ENCODE measurements around the gene RANBP9.
A peak's percentile ranks its signal among the peaks of the same experiment; 100 is the strongest.

The RANBP9 gene

DNA sequence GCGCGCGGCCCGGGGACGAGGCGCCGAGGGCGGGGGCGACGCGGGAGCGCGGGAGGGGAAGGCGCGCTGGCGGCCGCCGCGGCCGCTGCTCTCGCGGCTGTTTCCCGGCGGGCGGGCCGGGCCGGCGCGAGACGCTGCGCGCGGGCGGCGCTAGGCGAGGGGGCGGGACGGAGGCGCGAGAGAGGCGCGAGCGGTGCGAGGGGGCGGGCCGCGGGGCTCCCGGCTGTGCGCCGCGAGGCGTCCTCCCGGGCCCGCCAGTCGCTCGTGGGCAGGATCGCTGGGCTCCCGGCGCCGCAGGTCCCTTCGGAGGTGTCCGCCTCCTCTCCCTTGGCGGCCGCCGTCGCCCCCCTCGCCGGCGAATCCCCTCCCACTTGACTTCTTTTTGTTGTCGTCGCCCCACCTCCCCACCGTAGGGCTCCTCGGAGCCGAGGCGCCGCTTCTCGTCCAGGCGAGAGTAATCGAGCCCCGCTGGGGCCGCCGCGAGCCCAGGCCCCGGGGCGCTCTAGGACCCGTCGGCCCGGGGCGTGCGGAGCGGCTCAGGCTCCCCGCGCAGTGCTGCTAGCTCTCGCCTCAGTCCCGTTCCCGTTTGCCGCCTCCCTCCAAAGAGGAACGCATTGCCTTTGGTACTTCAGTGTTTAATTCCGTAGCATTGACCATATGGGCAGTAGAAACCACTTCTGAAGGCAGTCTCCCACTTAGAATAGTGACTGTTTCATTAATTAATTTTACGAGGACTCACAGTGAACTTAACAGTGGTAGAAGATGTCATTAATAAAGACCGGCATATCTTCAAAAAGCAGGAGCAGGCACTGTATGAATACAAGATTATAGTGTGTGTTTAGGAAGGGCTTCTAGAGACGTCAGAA is at the start of gene RANBP9:
RANBP9 (minus strand) TSS at position 103 of the 866 bp plus-strand sequence. CDS start 330 bp downstream, outside the sequence.
- no peak for DNase-seq (ENCODE audit: low read depth)

DNA sequence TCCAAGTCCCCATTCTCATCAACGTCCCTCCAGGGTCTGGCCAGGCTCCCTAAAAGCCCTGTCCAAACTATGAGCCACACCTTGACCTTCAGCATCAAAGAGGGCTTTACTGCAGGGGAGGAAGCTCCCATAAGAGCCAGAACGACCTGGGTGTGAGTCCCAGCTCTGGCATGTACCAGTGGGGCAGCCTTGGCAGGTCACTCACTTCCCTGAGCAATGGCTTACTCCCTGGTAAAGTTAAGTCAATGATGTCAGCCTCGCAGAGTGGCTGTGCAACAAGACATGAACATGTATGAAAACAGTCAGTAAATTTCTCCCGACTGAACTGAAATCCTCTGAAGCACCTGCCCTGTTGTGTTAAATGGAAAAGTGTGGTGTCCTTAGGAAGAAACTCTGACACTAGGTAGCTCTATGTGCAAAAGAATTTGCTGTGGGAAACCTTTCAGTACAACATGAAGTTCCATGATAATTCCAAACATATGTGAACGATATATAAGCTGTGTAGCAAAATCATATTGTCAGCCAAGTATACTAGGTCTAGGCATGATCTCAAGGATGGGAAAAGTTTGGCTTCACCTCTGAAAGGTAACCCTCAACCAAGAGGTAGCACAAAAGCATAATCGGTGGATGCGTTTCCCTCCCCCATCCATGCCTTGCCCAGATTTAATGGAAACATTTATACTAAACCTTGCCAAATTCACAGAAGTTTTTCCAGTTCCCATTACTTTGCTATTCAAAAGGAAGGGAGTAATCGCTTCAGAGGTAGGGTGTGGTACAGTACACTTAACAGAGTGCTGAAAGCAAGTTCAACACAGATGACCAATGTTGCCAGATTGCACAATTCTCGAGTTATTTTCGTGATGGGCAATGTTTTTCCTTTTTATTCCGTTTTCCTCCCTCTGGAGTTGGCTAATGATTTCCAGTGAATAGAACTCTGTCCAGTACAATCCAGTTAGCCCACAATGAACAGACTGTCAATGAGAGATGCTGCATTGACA is 49.0 kb upstream of the RANBP9 start:
- no peak for DNase-seq (ENCODE audit: low read depth)

DNA sequence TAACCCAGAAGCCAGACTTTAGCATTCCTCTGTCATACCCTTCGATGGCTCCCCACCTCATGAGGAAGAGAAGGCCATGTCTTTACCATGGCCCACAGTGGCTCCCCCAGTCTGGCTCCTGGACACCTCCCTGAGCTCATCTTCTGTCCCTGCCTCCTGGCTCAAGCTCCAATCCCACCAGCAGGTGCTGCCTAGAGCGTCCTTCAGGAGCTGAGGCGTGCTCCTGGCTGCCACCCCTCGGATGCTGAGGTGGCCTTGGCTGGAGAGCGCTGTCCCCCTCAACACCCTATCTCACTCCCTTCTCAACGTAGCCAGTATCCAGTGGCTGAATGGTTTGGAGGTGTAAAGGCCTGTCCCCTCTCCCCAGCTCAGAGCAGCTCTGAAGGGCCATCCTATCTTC is 47.4 kb upstream of the RANBP9 start:
- no peak for DNase-seq (ENCODE audit: low read depth)

DNA sequence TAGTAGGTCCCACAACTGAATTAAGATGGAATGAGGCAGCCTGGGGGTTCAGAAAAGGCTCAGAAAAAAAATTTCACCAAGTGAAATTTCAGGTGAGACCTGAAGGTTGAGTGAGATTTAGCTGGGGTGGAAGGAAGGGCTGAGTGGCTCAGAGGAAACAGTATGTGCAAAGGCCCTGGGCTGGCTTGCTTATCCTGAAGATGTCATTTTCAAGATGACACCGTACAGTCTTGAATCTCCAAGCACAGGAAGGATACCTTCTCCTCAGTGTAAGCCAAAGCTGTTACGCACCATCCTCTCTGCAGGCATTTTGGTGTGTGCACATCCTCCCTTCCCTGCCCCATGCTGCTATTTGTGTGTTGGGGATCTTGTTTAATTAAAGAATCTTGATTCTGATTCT is 43.0 kb upstream of the RANBP9 start:
- DNase-seq (ENCODE audit: low read depth) = no peak

DNA sequence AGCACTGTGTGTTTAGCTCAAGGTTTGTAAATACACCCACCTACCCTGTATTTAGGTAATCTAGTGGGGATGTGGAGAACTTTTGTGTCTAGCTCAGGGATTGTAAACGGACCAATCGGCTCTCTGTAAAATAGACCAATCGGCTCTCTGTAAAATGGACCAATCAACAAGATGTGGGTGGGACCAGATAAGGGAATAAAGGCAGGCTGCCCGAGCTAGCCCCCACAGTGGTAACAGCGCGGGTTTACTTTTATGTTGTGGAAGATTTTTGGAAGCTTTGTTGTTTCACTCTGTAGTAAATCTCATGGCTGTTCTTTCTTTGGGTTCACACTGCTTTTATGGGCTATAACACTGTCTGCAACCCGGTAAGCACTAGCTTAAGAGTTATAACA is 32.1 kb upstream of the RANBP9 start:
- no peak for DNase-seq (ENCODE audit: low read depth)

DNA sequence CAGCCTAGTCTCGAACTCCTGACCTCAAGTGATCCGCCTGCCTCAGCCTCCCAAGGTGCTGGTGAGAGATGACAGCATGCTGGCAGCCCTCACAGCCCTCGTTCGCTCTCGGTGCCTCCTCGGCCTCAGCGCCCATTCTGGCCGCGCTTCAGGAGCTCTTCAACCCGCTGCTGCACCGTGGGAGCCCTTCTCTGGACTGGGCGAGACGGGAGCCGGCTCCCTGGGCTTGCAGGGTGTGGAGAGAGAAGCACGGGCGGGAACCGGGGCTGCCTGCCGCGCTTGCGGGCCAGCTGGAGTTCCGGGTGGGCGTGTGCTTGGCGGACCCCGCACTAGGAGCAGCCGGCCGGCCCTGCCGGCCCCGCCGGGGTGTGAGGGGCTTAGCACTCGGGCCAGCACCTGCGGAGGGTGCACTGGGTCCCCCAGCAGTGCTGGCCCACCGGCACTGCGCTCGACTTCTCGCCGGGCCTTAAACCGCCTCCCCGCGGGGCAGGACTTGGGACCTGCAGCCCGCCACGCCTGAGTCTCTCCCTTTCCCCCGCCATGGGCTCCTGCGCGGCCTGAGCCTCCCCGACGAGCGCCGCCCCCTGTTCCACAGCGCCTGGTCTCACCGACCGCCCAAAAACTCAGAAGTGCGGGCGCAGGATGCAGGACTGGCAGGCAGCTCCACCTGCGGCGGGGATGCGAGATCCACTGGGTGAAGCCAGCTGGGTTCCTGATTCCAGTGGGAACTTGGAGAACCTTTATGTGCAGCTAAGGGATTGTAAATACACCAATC is 31.5 kb upstream of the RANBP9 start:
- DNase-seq (ENCODE audit: low read depth) = no peak

DNA sequence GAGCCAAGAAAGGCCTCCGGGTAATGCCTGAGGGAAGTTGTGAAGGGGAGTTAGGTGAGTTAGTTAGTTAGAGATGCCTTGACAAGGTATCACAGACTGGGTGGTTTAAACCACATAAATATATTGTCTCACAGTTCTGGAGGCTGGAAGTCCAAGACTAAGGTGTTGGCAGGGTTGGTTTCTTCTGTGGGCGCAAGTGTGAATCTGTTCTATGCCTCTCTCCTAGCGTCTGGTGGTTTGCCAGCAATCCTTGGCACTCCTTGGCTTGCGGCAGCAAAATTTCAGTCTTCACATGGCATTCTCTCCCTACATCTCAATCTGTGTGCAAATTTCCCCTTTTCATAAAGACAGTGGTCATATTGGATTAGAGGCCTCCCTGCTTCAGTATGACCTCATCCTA is 29.7 kb upstream of the RANBP9 start:
- DNase-seq (ENCODE audit: low read depth) = no peak

DNA sequence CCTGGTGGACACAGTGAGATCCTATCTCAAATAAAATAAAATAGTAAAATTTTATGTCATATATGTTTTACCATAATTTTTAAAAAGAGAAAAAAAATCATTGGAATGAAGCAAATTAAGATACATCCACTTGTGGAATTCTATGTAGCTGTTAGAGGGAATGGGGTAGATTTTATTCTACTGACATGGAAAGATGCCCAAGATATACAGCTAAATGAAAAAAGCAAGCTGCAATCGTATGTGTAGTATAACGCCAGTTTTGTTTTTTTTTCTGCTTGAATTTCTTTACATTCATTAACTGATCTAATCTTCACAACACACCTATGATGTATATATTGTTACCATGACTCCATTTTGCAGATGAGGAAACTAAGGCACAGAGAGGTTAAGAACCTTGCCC is 23.4 kb upstream of the RANBP9 start:
- DNase-seq (ENCODE audit: low read depth) = no peak

DNA sequence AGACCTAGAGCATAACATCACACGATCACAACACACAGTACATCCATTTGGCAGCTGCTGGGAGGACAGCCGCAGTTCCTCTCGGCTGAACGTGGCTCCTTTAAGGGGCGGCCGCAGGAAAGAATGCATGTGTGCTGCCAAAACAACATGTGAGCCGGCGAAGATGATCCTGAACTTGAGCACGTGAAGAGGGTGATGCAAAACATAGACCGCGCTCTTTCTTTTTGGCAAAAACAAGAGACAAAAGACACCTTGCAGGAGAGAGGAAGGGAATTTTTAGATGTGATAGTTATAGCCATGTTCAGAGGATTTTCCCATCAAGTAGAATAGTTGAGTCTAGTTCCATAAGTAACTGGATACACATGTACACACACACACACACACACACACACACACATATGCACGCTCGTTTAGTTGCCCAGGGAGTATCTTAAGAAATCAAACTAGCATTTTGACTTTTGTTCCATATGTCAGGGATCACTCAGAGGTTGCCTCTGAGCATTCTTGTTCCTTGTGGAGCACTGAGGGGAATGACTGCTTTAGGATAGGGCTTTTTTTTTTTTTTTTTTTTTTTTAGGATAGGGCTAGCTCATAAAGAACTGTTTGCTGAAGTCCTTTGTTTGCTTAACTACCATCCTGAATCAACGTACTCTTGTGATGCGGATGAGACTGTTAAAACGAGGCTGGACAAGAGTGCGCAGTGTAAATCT is 21.7 kb upstream of the RANBP9 start:
- no peak for DNase-seq (ENCODE audit: low read depth)

DNA sequence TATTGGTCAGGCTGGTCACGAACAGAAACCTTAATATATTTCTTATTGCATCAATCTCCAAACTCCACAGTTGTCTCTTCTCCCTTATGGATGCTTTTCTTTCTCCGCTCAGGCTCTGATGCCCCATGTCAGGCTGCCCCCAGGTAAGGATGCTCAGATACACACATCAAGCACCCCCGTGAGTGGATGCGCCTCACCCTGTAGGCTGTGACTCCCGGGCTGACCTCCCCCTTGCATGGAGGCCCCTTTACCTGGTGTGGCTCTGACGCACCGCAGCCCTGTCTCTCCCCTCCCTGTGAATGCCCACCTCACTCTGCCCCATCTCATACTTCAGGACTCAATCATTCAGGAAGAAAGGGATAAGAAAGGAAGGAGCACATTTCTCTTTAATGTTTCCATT is 19.1 kb upstream of the RANBP9 start:
- DNase-seq (ENCODE audit: low read depth) = no peak

DNA sequence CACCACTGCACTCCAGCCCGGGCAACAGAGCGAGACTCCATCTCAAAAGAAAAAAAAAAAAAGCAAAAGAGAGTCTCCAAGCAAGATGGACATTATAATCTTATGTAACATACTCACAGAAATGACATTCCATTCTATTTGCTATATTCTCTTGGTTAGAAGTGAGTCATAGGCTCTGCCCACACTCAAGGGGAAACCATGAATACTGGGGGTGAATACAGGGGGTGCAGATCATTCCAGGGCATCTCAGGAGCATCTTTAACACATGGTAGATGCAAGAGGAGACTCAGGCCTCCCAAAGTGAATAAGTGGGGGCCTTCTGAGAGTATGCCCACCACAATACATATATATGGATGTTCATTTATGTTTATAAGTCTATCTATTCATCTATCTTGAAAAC is 18.3 kb upstream of the RANBP9 start:
- DNase-seq (ENCODE audit: low read depth) = peak; percentile 73

DNA sequence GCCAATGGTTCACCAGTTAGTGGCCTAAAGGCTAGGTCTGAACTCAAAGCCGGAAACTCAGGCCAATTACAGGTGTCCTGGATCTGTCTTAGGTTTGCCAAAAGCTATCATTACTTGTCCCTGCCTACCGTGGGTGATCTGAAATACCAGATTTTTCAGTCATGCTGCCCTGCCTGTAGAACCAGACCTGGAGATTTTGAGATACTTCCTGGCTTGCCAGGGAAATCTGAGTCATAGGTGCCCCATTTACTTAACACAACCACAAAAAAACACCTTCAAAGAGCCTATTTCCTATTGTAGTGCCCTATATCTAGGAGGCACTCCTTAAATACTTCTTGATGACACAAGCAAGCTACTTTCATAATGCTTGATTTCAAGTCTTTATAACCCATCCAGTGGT is 13.9 kb upstream of the RANBP9 start:
- no peak for DNase-seq (ENCODE audit: low read depth)

DNA sequence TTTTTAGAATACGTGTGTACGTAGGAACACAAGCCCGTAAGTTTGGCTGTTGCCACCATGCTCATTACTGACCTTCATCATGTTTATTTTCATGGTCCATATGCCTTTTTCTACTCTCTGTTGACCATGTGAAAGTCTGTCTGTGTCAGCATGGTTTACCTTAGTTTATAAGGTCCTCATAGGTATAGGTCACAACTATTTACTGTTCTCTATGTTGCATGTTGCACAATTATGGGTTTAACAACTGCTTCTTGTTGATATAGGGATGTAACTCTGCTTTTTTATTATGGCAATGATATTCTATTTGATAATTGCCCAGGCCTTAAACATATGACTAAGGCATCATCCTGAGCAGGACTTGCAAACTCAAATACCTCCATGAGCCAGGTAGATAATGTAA is 13.4 kb upstream of the RANBP9 start:
- DNase-seq (ENCODE audit: low read depth) = no peak

DNA sequence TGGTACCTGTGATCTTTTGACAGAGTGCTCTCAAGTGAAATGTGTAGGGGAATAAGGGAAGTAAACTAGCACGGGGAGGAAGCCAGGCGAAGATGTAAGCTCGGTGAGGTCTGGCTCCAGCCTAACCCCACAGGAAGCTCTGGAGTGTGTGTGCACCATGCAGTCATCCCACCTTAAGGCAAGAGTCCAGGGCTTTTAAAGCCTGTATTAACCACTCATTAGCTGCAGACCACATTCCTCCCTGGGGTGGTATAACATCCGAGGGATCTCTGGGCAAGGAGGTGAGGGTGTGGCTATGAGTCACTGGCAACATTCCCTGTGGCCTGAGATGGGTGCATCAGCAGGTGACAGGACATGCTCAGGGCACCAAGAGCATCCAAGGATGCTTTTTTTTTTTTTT is 12.5 kb upstream of the RANBP9 start:
- no peak for DNase-seq (ENCODE audit: low read depth)

DNA sequence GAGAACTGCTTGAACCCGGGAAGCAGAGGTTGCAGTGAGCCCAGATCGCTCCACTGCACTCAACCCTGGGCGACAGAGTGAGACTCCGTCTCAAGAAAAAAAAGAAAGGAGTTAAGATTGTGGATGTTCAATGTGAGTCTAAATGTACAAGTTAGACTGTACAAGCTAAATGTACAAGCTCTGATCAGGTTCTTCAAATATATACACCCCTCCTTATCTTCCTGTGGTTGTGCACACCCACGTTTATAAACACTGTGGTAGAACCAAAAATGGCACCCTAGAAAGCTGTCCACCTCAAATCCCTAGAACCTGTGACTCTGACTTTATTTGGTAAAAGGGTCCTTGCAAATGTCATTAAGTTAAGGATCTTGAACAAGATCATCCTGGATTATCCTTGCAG is 11.2 kb upstream of the RANBP9 start:
- DNase-seq (ENCODE audit: low read depth) = no peak

DNA sequence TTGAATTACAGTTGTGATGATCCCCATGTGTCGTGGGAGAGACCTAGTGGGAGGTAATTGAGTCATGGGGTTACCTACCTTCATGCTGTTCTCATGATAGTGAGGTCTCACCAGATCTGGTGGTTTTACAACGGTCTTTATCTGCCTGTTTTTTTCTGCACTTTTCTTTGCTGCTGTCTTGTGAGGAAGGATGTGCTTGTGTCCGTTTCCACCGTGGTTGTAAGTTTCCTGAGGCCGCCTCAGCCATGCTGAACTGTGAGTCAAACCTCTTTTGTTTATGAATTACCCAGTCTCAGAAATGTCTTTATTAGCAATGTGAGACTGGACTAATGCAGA is 6.5 kb upstream of the RANBP9 start:
- DNase-seq (ENCODE audit: low read depth) = no peak

DNA sequence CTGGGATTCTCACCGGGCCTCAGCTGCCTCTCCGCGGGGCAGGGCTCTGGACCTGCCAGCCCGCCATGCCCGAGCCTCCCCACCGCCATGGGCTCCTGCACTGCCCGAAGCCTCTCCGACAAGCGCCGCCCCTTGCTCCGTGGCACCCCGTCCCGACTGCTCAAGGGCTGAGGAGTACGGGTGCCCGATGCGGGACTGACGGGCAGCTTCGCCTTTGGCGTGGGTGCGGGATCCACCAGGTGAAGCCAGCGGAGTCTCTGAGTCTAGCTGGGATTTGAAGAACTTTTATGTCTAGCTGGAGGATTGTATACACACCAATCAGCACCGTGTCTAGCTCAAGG is 5.3 kb upstream of the RANBP9 start:
- no peak for DNase-seq (ENCODE audit: low read depth)

DNA sequence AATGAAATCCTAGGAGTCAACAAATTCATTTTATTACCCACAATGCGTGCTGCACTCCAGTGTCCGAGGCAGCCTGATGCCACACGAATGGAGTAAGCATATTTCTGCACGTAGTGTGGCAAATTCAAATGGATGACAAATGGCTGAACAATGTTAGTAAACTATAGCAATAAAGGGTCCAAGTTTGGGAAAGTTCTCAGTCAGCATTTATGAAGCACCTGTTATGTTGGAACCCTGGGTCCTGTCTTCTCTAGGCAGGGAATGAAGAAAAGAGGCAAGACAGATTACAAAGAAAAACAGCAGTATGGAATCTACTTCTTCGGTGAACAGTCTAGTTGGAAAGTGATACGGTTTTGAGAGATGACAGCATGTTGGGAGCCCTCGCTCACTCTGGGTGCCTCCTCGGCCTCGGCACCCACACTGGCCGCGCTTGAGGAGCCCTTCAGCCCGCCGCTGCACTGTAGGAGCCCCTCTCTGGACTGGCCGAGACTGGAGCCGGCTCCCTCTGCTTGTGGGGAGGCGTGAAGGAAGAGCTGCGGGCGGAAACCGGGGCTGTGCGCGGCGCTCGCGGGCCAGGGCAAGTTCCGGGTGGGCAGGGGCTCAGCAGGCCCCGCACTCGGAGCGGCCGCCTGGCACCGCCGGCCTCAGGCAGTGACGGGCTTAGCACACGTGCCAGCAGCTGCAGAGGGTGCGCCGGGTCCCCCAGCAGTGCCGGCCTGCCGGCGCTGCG is 4.8 kb upstream of the RANBP9 start:
- DNase-seq (ENCODE audit: low read depth) = no peak

DNA sequence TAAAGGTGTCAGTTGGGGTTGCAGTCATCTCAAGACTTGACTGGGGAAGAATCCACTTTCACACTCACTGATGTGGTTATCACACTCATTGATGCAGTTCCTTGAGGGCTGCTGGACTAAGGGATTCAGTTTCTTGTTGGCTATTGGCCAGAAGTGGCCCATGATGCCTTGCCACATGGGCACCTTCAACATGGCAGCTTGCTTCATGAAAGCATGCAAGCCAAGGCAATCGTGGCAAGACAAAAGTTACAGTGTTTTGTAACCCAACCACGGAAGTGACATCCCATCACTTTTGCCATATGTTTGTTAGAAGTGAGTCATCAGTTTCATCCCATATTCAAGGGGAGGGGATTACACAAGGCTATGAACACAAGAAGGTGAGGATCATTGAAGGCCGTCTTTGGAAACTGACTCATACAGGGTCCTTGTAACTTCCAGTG is 3.8 kb upstream of the RANBP9 start:
- DNase-seq (ENCODE audit: low read depth) = no peak

DNA sequence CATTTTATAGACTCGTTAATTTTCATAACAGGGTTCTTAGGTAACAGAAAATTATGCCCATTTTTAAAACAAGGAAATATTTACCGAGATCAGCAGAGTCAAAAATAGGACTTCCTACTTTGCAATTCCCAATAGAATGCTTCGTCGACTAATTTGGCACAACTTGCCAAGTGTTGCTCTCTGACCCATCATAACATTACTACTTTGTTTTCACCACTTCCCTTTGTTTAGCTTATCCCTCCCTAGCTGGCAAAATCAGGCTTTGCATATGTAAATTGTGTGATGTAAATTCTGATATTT is 914 bp upstream of the RANBP9 start:
- DNase-seq (ENCODE audit: low read depth) = no peak

DNA sequence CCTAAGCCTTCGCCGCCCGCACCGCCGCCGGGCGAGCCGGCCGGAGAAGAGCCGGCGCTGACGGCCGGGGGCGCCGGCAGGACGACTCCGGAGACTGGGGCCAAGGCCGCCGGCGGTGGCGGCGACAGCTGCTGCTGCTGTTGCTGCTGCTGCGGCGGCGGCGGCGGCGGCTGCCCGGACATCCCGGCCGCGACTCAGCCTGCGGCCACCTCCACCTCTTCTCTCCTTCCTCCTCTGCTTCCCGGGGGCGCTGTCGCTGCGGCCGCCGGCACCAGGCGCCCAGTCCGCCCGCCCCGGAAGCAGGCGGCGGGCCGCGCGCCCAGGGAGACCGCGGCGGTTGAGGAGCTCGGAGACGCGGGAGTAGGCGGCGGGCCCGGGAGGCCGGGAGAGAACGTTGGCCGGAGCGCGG is 307 bp downstream of the RANBP9 start:
- no peak for DNase-seq (ENCODE audit: low read depth)

Data from HS-5 (cell line).